ENCODE measurements around the gene DNAJC10.
"Not testable (repeated sequence)": the region's sequence is repeated elsewhere in the genome, so short reads cannot be mapped to it uniquely, and the experiment has no call there.

Gene DNAJC10

GRCh38 chr2:182729710-182730339, 13.8 kb downstream of the DNAJC10 start:
- DNase-seq: no peak

DNA sequence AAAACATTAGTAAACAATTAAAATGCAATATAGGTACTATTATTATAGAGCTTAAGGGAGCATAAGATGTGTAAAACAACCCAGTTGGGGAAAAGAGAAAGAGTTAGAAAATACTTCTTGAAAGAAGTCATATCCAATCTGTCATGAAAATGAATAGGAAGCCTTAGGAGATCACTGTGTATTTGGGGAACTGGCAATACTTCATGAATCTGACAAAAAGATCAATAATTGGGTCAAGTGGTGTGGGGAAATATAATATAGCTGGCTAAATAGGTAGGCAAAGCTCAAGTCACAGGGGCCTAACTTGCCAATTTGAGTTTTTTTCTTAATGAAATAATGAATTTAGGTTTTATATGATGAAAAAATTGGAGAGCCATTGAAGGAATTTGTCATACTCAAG, 14.4 kb downstream of the DNAJC10 start:
- DNase-seq: no peak

DNA sequence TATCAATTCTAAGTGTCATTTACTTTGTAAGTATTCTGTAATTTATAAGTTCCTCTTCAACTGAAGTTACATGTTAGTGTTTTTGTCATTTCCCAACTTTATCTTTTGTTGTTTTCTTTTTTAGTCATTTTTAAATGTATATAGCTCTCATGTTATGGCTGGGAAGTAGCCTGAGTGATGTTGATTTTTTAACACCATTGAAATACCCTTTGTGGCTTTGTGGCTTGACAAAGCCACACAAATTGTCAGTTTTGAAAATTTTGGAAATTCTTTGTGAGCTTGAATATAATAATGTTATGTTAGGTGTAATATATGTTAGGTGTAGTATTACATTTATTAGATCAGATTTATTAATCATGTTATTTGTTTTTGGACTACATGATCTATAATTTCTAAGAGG, 16.7 kb downstream of the DNAJC10 start:
- no peak for DNase-seq

DNA sequence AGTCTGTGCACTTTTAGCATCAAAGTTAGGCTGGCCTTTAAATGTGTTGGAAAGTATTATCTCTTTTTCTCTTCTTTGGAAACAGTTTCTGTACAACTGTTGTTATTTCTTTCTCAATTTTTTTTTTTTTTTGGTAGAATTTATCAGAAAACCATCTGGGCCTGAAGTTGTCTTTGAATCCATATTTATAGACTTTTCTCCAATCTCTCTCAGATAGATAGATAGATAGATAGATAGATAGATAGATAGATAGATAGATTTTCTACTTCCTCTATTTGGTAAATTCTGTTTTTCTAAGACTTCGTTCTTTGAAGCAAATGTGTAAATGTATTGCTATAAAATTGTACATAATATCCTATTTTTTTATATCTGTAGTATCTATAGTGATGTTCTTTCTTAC, 17.5 kb downstream of the DNAJC10 start:
- no peak for DNase-seq

DNA sequence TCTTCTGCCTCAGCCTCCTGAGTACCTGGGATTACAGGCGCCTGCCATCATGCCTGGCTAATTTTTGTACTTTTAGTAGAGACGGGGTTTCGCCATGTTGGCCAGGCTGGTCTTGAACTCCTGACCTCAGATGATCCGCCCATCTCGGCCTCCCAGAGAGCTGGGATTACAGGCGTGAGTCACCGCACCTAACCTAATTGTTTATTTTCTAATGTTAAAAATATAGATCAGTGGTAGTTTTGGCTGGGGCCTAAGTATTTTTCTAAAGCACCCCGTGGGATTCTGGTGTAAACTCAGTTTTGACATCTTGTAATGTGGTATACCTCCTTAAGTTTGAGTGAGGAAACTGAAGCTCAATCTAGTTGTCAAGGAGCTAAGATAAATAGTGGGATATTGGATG, 20.8 kb downstream of the DNAJC10 start:
- not testable (repeated sequence) for DNase-seq

DNA sequence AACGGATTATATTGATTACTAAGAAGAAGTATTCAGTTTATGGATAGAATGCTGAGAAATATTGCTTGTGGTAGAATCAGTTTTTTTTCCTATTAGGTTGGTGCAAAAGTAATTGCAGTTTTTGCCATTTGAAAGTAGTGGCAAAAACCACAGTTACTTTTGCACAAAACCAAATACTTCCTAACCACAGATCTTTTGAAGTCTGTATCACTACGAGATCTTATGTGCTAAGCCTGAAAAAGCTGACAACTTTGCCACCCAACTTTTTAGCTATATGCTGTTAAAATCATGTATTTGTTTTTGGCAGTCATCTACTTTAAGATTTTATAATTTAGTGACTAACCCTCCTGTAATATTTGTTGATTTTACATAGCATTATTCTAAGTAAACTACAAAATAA, 24.6 kb downstream of the DNAJC10 start:
- DNase-seq: no peak

DNA sequence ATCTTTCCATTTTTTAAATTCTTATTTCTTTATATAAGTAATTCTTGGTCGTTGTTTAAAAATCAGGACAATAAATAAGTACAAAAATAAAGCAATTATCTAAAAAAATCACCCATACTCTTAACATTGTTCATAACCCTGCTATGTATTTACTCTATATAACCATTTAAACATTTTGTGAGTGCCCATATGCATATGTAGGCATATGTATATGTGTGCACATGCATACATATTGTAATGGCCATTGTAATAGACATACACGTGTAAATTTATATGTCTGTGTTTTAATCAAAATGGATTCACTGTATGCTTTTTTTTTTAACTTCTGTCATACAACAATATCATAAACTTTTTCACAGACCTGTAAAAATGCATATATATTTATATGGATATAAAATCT, 25.6 kb downstream of the DNAJC10 start:
- no peak for DNase-seq

DNA sequence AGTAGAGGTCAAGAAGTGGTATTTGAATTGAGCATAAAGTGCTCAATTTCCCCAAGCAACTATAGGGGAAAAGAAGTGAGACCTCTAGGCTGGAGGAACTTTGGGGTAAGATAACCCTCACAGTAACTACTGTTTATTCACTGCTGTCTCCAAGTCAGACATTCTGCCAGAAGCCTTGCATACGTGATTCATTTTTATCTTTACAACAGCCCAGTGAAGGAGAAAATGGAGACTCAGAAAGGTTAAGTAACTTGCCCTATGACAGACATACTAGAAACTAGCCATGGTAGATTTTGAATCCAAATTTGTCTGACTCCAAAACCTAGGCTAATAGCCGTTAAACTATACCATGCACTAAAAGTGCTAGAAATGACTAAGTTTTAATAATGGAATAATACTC, 28.4 kb downstream of the DNAJC10 start:
- DNase-seq: no peak

- no peak for DNase-seq
Observed at GRCh38 chr2:182745061-182745460, 29.0 kb downstream of the DNAJC10 start.

DNA sequence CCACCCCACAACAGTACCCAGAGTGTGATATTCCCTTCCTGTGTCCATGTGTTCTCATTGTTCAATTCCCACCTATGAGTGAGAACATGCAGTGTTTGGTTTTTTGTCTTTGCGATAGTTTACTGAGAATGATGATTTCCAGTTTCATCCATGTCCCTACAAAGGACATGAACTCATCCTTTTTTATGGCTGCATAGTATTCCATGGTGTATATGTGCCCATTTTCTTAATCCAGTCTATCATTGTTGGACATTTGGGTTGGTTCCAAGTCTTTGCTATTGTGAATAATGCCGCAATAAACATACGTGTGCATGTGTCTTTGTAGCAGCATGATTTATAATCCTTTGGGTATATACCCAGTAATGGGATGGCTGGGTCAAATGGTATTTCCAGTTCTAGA, 29.8 kb downstream of the DNAJC10 start:
- not testable (repeated sequence) for DNase-seq

DNA sequence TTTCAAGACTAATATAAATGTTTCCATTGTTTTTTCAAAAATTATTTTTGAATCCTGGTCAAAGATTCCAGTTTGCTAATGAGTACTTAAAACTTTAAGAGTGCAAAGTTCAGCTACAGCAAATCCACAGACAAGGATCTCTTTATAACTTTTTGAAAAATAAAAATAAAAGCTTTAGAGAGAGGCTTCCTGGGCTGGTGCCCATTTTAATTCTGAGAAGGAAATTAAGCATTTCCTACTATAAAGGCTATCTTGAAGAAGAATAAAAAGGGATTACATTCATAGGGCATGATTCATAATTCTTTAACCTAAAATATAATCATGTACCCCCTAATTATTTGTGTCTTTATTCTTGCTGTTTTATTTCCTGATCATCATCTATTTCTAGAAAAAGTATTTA, 38.2 kb downstream of the DNAJC10 start:
- no peak for DNase-seq

GRCh38 chr2:182758379-182758778, 42.3 kb downstream of the DNAJC10 start:
- no peak for DNase-seq

- no peak for DNase-seq
Observed at GRCh38 chr2:182761903-182762302, 45.8 kb downstream of the DNAJC10 start.

DNA sequence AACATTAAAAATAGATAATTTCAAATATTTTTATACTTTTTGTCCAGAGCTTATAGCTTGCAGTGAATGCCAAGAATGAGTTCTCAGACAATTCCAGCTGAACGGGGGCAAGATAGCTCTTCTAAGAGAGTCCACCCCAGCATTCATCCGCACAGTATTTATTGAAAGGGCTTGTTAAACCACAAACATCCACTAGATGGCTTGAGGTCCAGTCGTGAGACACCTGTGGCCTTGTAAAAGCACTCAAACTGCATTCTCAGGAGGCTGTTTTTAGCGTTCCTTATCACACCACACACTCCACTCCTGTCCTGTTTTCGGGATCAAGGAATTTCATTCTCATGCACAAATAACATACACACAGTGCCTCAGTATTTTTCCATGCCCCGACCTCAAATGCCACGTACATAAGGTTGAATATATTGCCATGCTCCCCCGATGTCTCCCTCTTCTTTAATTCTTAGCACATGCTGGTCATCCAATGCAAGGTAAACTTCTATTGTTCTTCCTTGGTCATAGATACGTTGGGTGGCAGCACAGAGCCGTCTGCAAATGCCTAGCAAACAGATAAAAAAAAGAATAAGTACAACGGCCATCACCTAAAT, 47.4 kb downstream of the DNAJC10 start:
- peak; percentile 60 for DNase-seq

DNA sequence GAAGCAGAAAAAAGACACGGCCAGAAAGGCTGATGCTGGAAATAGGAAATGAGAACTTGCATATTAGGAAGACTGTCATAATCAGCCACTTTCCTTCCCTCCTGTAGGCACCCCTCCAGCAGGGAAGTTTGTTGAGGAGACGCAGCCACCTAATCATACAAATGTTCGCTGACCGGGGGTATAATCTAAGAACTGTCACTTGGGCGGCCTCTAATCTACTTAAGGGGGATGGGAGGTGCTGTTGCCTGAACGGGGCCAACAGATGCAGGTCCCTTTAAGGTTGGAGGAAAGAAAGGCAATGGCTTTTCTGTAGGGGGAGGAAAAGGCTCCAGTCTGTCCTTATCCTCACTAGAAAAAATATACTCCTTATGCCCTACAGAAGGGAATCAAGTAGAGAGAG, 50.6 kb downstream of the DNAJC10 start:
- no peak for DNase-seq

DNA sequence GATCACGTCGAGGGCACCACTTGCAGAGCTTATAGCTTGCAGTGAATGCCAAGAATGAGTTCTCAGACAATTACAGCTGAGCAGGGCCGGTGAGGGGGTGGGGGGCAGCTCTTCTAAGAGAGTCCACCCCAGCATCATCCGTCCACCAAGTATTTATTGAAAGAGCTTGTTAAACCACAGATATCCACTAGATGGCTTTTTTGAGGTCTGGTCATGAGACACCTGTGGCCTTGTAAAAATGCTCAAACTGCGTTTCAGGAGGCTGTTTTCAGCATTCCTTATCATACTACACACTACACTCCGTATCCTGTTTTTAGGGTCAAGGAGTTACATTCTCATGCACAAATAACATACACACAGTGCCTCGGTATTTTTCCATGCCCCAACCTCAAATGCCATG, 51.5 kb downstream of the DNAJC10 start:
- peak; percentile 30 for DNase-seq

- not testable (repeated sequence) for DNase-seq
Observed at GRCh38 chr2:182768950-182769349, 52.9 kb downstream of the DNAJC10 start.

- DNase-seq: no peak
Observed at GRCh38 chr2:182779323-182779722, 63.3 kb downstream of the DNAJC10 start.

DNA sequence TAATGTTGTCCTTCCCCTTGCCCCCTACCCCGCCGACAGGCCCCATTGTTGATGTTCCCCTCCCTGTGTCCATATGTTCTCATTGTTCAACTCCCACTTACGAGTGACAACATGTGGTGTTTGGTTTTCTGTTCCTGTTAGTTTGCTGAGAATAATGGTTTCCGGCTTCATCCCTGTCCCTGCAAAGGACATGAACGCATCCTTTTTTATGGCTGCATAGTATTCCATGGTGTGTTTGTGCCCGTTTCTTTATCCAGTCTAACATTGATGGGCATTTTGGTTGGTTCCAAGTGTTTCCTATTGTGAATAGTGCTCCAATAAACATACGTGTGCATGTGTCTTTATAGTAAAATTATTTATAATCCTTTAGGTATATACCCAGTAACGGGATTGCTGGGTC, 65.0 kb downstream of the DNAJC10 start:
- DNase-seq: not testable (repeated sequence)

GRCh38 chr2:182782686-182783085, 66.6 kb downstream of the DNAJC10 start:
- DNase-seq: not testable (repeated sequence)

DNA sequence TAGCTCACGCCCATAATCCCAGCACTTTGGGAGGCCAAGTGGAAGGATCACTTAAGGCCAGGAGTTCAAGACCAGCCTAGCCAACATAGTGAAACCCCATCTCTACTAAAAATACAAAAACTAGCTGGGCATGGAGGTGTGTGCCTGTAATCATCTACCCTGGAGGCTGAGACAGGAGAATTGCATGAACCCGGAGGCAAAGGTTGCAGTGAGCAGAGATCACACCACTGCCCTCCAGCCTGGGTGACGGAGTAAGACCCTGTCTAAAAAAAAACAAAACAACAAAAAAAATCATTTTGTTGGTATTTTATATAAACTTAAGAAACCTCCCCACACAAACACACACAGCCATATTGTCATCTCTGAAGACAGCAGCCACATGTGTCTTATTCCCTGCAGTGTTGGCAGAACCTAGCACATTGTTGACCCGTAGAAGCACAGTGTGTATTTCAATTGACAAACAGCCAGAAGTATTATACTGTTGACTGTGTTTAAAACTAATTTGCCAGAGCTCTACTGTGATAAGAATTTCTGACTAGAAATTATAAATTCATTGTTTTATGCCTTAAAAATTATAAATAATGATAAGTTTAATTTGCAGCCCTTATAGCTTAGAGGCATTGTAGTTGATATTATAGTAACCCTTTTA, 68.1 kb downstream of the DNAJC10 start:
- no peak for DNase-seq

DNA sequence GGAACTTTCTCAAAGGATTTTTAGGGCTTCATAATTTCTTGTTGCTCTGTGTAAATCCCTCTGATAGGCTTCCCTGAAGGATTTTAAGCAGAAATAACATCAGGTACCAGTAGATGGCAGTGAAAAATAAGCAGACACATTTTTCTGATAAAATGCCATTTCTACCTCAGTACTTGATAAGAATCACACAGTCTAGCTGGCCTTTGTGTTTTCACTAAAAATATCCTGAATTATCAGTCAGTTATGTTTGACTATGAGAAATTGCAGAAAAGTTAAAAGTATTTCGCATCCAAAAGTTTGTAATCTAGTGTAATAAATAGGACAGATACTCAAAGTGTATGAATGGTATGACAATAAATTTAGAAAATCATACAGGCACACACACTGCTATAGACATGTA, 68.7 kb downstream of the DNAJC10 start:
- DNase-seq: peak; percentile 79

- DNase-seq: no peak
Observed at GRCh38 chr2:182792441-182792840, 76.4 kb downstream of the DNAJC10 start.

GRCh38 chr2:182798736-182799135, 82.7 kb downstream of the DNAJC10 start:
- DNase-seq: no peak

DNA sequence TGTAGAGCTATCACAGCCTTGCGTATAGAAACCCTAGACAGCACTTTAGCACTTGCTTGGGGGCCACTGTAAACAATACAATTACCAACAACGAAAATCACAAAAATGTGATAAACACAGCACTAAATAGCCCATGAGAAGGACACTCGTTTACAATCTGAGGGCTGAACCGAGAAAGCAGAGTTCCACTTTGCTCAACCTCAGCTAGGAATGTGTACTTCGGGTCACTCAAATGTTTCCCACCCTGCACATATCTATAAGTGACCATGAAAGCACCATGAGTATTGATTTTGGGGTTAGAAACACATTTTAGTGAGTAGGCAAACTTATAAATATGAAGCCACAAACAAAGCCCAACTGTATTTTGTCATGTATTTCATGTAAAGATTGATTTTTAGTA, 88.1 kb downstream of the DNAJC10 start:
- no peak for DNase-seq

Data from eye (tissue), 1 donor.